Body of pancreas (tissue), 4 donors: ENCODE results near the gene FAM72C.
"Not testable (repeated sequence)": the region's sequence is repeated elsewhere in the genome, so short reads cannot be mapped to it uniquely, and the experiment has no call there.

Experiments
- CTCF ChIP-seq, 7 experiments: fragments of 450-650 bp in 4 of 7; fragments of 200-600 bp in 3 of 7; sonication (generic) in 3 of 7; IDR thresholded peaks; one replicate each; pipeline ENCODE4 v1.5.1; 2016 to 2019; ENCODE audit warnings: antibody characterized with exemption in 7 of 7
- POLR2A ChIP-seq, 3 donors: fragments of 450-650 bp; IDR thresholded peaks; one replicate each; pipeline ENCODE4 v1.6.1; 2016; ENCODE audit warnings: antibody characterized with exemption in 3 of 3, mild to moderate bottlenecking in 2 of 3

- TF ChIP-seq CTCF, POLR2A (IDR thresholded peaks at IDR 0.05): not testable (repeated sequence)
Observed at GRCh38 chr1:144012168-144012733, 40.5 kb upstream of the FAM72C start.
